Hematopoietic multipotent progenitor cell (in vitro differentiated cells): ENCODE data around the gene NRCAM. TPM values are rescaled to one million over a fixed set of nuclear protein-coding genes. Genes with fewer than 3 reads are reported as not detected.

ENCODE experiments used
- DNase-seq, 3 donors: peaks; one replicate each; pipeline ENCODE4 v3.0.0-alpha.2; 2011 to 2015; ENCODE audit warnings: low read depth in 2 of 3, low spot score in 2 of 3
- total RNA-seq: library from RNA; depleted of rRNA; stranded (reverse); fragments of >200 nt; gene quantifications from one replicate; pipeline ENCODE4 v1.2.3, GENCODE V29; 2012

Gene NRCAM
- total RNA-seq, 1 donor = under 0.01 TPM

GRCh38 chr7:108427766-108428165 is 28.5 kb downstream of the NRCAM start:
- no peak for DNase-seq

GRCh38 chr7:108425714-108426275 is 30.4 kb downstream of the NRCAM start:
- DNase-seq = no peak

DNA sequence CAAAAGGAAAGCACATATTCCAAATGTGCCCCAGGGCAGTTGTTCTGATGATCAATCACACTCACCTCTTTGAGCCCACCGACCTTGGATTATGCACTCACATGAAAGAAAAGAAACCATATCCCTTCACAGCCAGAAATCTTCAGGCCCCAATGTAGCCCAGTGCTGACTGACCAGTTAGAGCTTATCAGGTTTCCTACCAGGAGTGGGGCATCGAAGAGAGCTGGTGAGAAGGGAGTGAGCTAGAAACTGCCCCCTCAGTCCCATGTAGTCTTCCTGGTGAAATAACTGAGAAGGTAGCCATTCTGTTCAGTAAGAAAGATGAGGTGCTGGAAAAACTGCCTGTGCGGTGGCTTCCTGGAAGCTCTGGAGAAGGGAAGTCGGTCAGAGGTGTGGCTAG is 32.2 kb downstream of the NRCAM start:
- DNase-seq = no peak

DNA sequence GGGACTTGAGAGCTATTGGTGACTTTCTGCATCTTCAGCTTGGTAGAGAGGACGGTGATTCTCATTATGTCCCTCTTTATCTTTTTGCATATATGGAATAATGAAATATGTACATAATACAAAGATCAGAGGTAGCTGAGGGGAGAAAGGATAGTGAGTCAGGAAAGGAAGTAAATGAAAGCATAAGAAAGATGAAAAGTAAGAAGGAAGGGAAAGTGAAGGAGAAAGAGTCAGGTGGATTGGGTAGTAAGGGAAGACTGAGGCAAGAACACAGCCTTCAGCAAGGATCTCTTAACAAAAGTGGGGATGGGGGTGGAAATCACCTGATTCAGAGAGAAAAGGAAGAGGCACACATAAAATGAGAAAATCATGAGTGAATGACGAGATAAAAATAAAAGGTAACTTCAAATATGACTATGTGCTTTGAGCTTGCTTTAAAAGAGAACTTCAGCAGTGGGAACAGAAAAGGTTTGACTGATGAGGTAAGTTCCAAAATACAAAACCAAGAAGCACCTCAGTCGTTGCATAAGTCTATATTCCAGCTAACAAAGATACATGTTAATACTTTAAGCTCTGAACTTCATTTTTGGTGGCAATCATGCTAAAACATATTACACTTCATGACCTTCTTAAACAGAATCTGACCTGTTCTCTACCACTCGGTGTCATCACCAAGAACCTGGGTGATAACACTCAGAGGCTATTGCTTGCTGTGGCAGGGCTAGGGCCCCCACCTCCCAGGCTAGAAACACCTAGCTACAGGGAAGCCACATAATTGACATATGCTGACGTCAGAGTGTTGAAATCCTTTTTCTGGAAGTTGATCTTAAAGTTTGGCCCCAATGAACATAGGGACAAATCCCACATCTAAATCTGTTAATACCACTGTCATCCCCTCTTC is 32.9 kb downstream of the NRCAM start:
- DNase-seq = no peak

DNA sequence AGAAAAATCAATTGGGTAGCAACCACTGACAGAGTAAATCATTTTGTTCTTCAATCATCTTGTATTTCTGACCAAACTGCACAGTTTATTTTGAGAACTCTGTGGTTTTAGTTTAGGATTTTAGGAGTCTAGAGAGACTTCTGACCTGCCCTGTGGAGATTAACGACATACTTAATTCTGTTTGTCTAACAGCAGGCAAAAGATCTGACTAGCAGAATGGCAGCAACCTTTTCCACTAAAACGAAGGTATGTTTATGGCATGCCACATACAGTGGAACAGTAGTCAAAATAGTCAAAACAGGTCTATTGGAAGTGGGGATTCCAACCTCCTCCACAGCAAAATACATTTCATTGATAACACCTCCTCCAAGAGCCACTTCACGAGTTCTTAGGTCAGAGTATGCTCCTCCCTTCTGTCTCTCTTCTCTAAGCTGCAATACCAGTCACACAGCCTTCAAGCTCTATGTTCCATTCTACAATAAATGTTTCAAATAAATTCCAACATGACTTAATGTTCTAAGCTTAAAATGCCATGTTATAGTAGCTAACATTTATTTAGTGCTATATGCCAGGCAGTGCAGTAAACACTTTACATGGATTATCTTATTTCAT is 34.4 kb downstream of the NRCAM start:
- DNase-seq = no peak

DNA sequence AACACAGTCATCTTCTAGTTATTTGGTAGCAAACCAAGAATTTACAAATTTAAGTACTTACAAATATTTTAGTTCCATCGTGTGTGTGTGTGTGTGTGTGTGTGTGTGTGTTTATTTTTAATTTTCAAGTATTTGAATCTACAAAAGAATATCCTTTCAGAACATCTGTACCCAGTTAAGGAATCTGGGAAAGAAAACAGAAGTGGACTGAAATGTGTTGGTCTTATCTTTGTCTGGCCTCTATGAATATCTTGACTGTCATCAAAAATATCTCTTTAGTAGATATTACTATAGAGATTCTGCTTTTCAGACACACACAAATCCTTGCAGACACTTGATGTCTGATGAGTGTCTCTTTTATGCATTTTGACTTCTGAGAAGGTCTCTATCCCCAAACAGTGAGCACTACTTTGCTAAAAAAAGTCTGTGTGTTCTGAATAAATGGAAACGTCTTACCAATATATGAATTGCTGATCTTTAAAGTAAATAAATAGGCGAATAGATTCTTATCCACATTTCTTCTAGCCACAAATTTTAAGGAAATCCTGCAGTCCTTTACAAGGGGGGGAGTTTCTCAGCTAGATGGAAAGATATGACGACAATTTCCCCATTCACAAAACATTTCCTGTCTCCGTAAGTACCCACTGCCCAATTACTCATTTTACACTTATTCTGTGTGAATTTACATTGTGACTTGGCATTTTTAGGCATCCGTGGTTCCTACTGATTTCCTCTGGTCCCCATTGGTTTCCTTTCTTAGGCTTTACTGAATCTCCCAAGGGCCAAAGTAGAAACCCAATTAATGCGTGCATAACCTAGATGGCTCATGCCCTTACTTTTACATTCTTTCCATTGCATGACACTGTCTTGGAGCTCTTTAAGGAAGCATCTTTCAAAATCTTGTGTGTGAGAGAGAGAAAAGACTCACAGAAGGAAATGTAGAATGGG is 36.0 kb downstream of the NRCAM start:
- DNase-seq = peak in 2 of 3 donors; percentile 63 to 68

GRCh38 chr7:108418946-108419345 is 37.3 kb downstream of the NRCAM start:
- peak in 2 of 3 donors; percentile 47 to 48 for DNase-seq

DNA sequence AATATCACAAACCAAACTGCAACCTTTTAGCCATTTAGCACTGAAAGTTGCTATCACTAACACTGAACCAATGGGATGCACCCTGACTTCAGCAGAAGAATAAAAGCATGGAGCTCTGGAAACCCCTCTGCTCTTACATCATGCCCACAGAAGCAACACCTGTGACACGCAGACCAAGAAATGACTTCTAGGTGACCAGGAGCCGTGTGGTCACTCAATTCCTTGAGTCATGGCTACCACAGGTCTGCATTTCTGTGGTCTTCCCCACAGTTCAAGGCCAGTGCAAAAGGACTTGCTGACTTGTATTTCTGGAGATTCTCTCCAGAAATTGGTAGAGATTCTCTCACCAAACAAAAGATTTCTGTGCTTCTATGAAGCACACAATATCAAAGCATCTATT is 38.3 kb downstream of the NRCAM start:
- no peak for DNase-seq

- no peak for DNase-seq
Measured at GRCh38 chr7:108417144-108417543, 39.1 kb downstream of the NRCAM start.

DNA sequence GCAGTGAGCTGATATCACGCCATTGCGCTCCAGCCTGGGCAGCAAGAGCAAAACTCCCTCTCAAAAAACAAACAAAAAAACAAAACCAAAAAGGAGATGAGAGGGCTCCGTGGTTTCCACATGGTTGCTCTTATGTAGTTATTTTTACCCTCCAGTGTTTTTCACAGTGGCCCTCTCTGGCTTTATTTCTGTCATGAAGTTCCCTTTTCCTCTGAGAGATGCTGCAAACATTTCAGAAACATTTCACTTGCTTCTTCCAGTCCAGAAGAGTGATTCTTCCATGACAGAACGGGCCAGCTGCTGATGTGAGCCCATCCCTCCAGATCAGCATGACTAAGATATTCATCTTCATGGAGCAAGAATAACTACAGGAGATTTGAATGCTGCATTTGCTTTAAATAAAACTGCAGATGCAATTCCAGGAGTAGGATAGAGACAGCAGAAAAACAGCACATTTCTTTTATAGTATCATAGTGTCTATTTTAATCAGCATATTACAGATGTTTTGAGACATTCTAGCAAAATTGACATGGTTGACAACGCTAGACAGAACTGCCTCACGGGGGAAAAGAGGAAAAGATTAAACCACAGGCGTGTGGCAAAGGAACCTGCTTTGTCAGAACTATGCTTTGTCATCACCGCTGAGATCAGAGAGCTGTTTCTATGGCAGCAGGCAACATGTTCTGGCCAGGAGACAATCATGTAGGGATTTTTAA is 40.3 kb downstream of the NRCAM start:
- DNase-seq = peak in 2 of 3 donors; percentile 89 to 93

DNA sequence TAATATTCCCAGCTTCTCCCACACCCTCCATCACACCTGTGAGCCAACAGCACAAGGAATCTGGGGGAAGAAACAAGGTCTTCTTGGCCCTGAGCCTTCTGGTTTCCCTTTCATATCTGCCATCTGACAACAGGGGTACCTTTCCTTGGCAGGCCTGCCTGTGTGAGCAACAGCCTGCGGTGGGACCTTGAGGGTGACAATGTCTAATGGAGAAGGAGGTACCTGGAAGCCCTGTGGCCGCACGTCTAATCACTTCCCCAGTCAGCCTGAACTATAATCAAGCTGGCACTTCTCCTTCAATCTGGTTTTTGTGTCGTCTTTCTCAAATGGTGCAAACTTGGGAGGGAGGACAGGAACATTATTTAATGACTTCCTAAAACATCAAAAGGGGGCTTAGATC is 41.2 kb downstream of the NRCAM start:
- DNase-seq = no peak

- DNase-seq = no peak
Measured at GRCh38 chr7:108413782-108414492, 42.3 kb downstream of the NRCAM start.

- DNase-seq = no peak
Measured at GRCh38 chr7:108413337-108413736, 42.9 kb downstream of the NRCAM start.

DNA sequence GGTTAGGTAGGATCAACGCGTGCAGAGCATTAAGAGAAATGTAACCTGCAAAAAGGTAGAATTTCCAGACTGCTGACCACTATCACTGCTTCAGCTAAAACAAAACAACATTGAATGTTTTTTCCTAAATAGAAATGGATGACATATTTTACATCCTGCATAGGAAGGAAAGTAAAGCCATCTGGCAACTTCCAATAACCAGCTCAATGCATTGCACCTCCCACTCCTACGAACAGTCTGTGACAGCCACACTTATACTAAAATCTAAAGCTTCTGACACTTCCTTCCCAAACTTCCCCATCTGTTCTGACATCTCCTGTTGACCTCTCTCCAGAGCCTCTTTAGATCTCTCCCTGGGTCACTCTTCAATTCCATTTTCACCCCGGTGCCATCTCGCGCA is 47.1 kb downstream of the NRCAM start:
- DNase-seq = no peak

- DNase-seq = no peak
Measured at GRCh38 chr7:108408296-108408991, 47.8 kb downstream of the NRCAM start.

DNA sequence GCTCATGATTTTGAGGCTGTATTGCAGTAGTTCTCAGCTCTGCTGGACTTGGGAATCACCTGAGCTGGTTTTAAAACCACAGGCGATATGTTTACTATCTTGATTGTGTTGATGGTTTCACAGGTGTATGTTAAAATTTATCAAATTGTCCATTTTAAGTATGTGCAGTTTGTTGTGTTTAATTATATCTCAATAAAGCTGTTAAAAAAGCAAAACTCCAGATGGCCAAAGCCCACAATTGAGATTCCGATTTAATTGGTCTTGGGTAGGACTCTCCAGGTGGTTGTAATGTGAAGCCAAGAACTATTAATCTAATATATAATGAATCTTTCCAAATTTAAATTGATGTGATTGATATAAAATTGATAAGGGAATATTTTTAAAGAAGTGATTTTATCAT is 48.6 kb downstream of the NRCAM start:
- no peak for DNase-seq

- DNase-seq = no peak
Measured at GRCh38 chr7:108406222-108406890, 49.9 kb downstream of the NRCAM start.
